Ishikawa (cell line): ENCODE measurements around the gene CIAO3.

Experiments
- CEBPB ChIP-seq: IDR thresholded peaks from 2 replicates; pipeline ENCODE4 v1.6.1; 2012
- CREB1 ChIP-seq: IDR thresholded peaks from 2 replicates; pipeline ENCODE4 v1.6.1; 2012; ENCODE audit warnings: low read depth
- EGR1 ChIP-seq: IDR thresholded peaks from 2 replicates; pipeline ENCODE4 v1.6.1; 2012
- EP300 ChIP-seq: IDR thresholded peaks from 2 replicates; pipeline ENCODE4 v1.6.1; 2012; ENCODE audit warnings: borderline replicate concordance
- FOXM1 ChIP-seq: IDR thresholded peaks from 2 replicates; pipeline ENCODE4 v1.6.1; 2012; ENCODE audit warnings: low read depth, borderline replicate concordance
- MAX ChIP-seq: IDR thresholded peaks from 2 replicates; pipeline ENCODE4 v1.6.1; 2012
- NFIC ChIP-seq: IDR thresholded peaks from 2 replicates; pipeline ENCODE4 v1.6.1; 2012
- RAD21 ChIP-seq: IDR thresholded peaks from 2 replicates; pipeline ENCODE4 v1.6.1; 2012; ENCODE audit warnings: low read depth
- REST ChIP-seq: IDR thresholded peaks from 2 replicates; pipeline ENCODE4 v1.6.1; 2012; ENCODE audit warnings: low read depth, mild to moderate bottlenecking
- TAF1 ChIP-seq: IDR thresholded peaks from 2 replicates; pipeline ENCODE4 v1.6.1; 2012; ENCODE audit warnings: low read depth, mild to moderate bottlenecking
- TCF12 ChIP-seq: IDR thresholded peaks from 2 replicates; pipeline ENCODE4 v1.6.1; 2012; ENCODE audit warnings: low read depth
- TEAD4 ChIP-seq: IDR thresholded peaks from 2 replicates; pipeline ENCODE4 v1.6.1; 2012
- USF1 ChIP-seq: IDR thresholded peaks from 2 replicates; pipeline ENCODE4 v1.6.1; 2012
- YY1 ChIP-seq: IDR thresholded peaks from 2 replicates; pipeline ENCODE4 v1.6.1; 2012; ENCODE audit warnings: low read depth
- ZBTB7A ChIP-seq: IDR thresholded peaks from 2 replicates; pipeline ENCODE4 v1.6.1; 2012; ENCODE audit warnings: low read depth

CIAO3 gene

GRCh38 chr16:770411-770810 lies 29.6 kb upstream of the CIAO3 start:
- TF ChIP-seq RAD21: no peak
- TF ChIP-seq ZBTB7A: no peak
- TF ChIP-seq NFIC: no peak
- no peak for TF ChIP-seq TEAD4
- TF ChIP-seq EGR1: no peak
- TF ChIP-seq YY1: no peak
- no peak for TF ChIP-seq CEBPB
- no peak for TF ChIP-seq USF1
- no peak for TF ChIP-seq FOXM1
- TF ChIP-seq REST: no peak
- no peak for TF ChIP-seq CREB1
- no peak for TF ChIP-seq EP300
- no peak for TF ChIP-seq MAX

- TF ChIP-seq CEBPB (no peak), MAX (no peak), USF1 (no peak), REST (no peak), FOXM1 (no peak), RAD21 (no peak), TEAD4 (no peak), YY1 (no peak), EGR1 (no peak), CREB1 (no peak), TAF1 (no peak), ZBTB7A (no peak), NFIC (no peak), TCF12 (no peak), EP300 (no peak)
Measured at GRCh38 chr16:769934-770333, 29.1 kb upstream of the CIAO3 start.

GRCh38 chr16:769184-769784 lies 28.5 kb upstream of the CIAO3 start:
- TF ChIP-seq FOXM1 (no peak), TAF1 (no peak), CEBPB (no peak), MAX (no peak), EP300 (no peak), EGR1 (no peak), CREB1 (no peak), TEAD4 (no peak), RAD21 (no peak), TCF12 (no peak), ZBTB7A (no peak), USF1 (no peak), REST (no peak), YY1 (no peak), NFIC (no peak)

- TF ChIP-seq ZBTB7A (0 out of 2 replicates have a peak, but pooled peaks have one; percentile 57), TAF1 (no peak), RAD21 (no peak), TEAD4 (no peak), FOXM1 (no peak), CREB1 (no peak), USF1 (no peak)
Measured at GRCh38 chr16:768428-768827, 27.6 kb upstream of the CIAO3 start.
